ENCODE data around the gene FBXW7.

The FBXW7 gene

GRCh38 chr4:152468408-152468807 is 67.5 kb downstream of the FBXW7 start:
- no CpG with 5 or more reads among the region's 1 CpG for WGBS (ENCODE audit: extremely low coverage, insufficient coverage, insufficient read length)

GRCh38 chr4:152467101-152467500 is 68.8 kb downstream of the FBXW7 start:
- Histone ChIP-seq H2AK5ac (ENCODE audit: low read length) (no peak overlapping the region), H3K79me1 (ENCODE audit: low read length) (no peaks in the 10 kb centered on the region), H3K9ac (ENCODE audit: low read length) (no peak overlapping the region), H2BK5ac (ENCODE audit: low read depth, low read length, poor library complexity) (no peak overlapping the region), H2BK120ac (ENCODE audit: insufficient read depth, low read length, poor library complexity) (no peak overlapping the region), H3K79me2 (ENCODE audit: control insufficient read depth, insufficient read depth, low read length, poor library complexity) (no peaks in the 10 kb centered on the region), H2AFZ (ENCODE audit: insufficient read depth, low read length, poor library complexity) (no peak overlapping the region), H3K4me1 (ENCODE audit: control insufficient read depth in 1 of 2, insufficient read depth in 2 of 2, low read length in 2 of 2) (no peaks in the 10 kb centered on the region), H3K4ac (ENCODE audit: low read depth, low read length) (no peak overlapping the region), H4K91ac (ENCODE audit: low read depth, low read length) (no peak overlapping the region), H4K8ac (ENCODE audit: low read depth, low read length) (no peak overlapping the region), H2BK12ac (ENCODE audit: low read length) (no peak overlapping the region), H3K14ac (ENCODE audit: low read length) (no peak overlapping the region), H4K12ac (ENCODE audit: low read depth, low read length) (no peak overlapping the region), H3K23ac (ENCODE audit: low read length) (no peak overlapping the region), H3K27ac (ENCODE audit: low read depth, low read length) (no peak overlapping the region), H3K36me3 (ENCODE audit: control insufficient read depth in 1 of 2, insufficient read depth in 2 of 2, low read length in 2 of 2) (no peaks in the 10 kb centered on the region), H3K4me3 (ENCODE audit: low read depth, low read length) (no peak overlapping the region), H3K9me3 (ENCODE audit: insufficient read depth, low read depth, low read length) (no peaks in the 10 kb centered on the region), H3K27me3 (ENCODE audit: insufficient read depth, low read length) (no peaks in the 10 kb centered on the region), H3K4me2 (ENCODE audit: low read length) (no peak overlapping the region), H3K18ac (ENCODE audit: low read length) (no peak overlapping the region)
- no peak for DNase-seq
- no CpG with 5 or more reads among the region's 4 CpGs for WGBS (ENCODE audit: extremely low coverage, insufficient coverage, insufficient read length)

More at GRCh38 chr4:152468408-152468807, 67.5 kb downstream of the FBXW7 start:
- Histone ChIP-seq H4K91ac (ENCODE audit: low read depth, low read length) (no peak overlapping the region), H2AK5ac (ENCODE audit: low read length) (no peak overlapping the region), H2BK5ac (ENCODE audit: low read depth, low read length, poor library complexity) (no peak overlapping the region), H2AFZ (ENCODE audit: insufficient read depth, low read length, poor library complexity) (no peak overlapping the region), H3K27ac (ENCODE audit: low read depth, low read length) (no peak overlapping the region), H3K18ac (ENCODE audit: low read length) (no peak overlapping the region), H3K4me3 (ENCODE audit: low read depth, low read length) (no peak overlapping the region), H3K9ac (ENCODE audit: low read length) (no peak overlapping the region), H3K27me3 (ENCODE audit: insufficient read depth, low read length) (no peaks in the 10 kb centered on the region), H3K79me2 (ENCODE audit: control insufficient read depth, insufficient read depth, low read length, poor library complexity) (no peaks in the 10 kb centered on the region), H4K8ac (ENCODE audit: low read depth, low read length) (no peak overlapping the region), H4K12ac (ENCODE audit: low read depth, low read length) (no peak overlapping the region), H3K23ac (ENCODE audit: low read length) (no peak overlapping the region), H3K14ac (ENCODE audit: low read length) (no peak overlapping the region), H3K79me1 (ENCODE audit: low read length) (no peaks in the 10 kb centered on the region), H3K4me1 (ENCODE audit: control insufficient read depth in 1 of 2, insufficient read depth in 2 of 2, low read length in 2 of 2) (no peaks in the 10 kb centered on the region), H3K9me3 (ENCODE audit: insufficient read depth, low read depth, low read length) (no peaks in the 10 kb centered on the region), H2BK120ac (ENCODE audit: insufficient read depth, low read length, poor library complexity) (no peak overlapping the region), H3K4ac (ENCODE audit: low read depth, low read length) (no peak overlapping the region), H3K4me2 (ENCODE audit: low read length) (no peak overlapping the region), H2BK12ac (ENCODE audit: low read length) (no peak overlapping the region), H3K36me3 (ENCODE audit: control insufficient read depth in 1 of 2, insufficient read depth in 2 of 2, low read length in 2 of 2) (no peaks in the 10 kb centered on the region)
- no peak for DNase-seq

- no peak overlapping the region for H3K14ac ChIP-seq (ENCODE audit: low read length)
- H3K79me1 ChIP-seq (ENCODE audit: low read length): no peaks in the 10 kb centered on the region
- H3K23ac ChIP-seq (ENCODE audit: low read length): no peak overlapping the region
- H3K36me3 ChIP-seq (ENCODE audit: control insufficient read depth in 1 of 2, insufficient read depth in 2 of 2, low read length in 2 of 2): no peaks in the 10 kb centered on the region
- H3K18ac ChIP-seq (ENCODE audit: low read length): no peak overlapping the region
- H2AK5ac ChIP-seq (ENCODE audit: low read length): no peak overlapping the region
- H4K91ac ChIP-seq (ENCODE audit: low read depth, low read length): no peak overlapping the region
- H4K8ac ChIP-seq (ENCODE audit: low read depth, low read length): no peak overlapping the region
- H3K4ac ChIP-seq (ENCODE audit: low read depth, low read length): no peak overlapping the region
- no peak overlapping the region for H3K4me3 ChIP-seq (ENCODE audit: low read depth, low read length)
- H4K12ac ChIP-seq (ENCODE audit: low read depth, low read length): no peak overlapping the region
- no peaks in the 10 kb centered on the region for H3K4me1 ChIP-seq (ENCODE audit: control insufficient read depth in 1 of 2, insufficient read depth in 2 of 2, low read length in 2 of 2)
- H3K27me3 ChIP-seq (ENCODE audit: insufficient read depth, low read length): no peaks in the 10 kb centered on the region
- no peak overlapping the region for H2BK5ac ChIP-seq (ENCODE audit: low read depth, low read length, poor library complexity)
- no peaks in the 10 kb centered on the region for H3K79me2 ChIP-seq (ENCODE audit: control insufficient read depth, insufficient read depth, low read length, poor library complexity)
- H2BK120ac ChIP-seq (ENCODE audit: insufficient read depth, low read length, poor library complexity): no peak overlapping the region
- no peak overlapping the region for H3K9ac ChIP-seq (ENCODE audit: low read length)
- no peak overlapping the region for H3K27ac ChIP-seq (ENCODE audit: low read depth, low read length)
- no peak overlapping the region for H2AFZ ChIP-seq (ENCODE audit: insufficient read depth, low read length, poor library complexity)
- no CpG with 5 or more reads among the region's 5 CpGs for WGBS (ENCODE audit: extremely low coverage, insufficient coverage, insufficient read length)
- no peaks in the 10 kb centered on the region for H3K9me3 ChIP-seq (ENCODE audit: insufficient read depth, low read depth, low read length)
- no peak overlapping the region for H2BK12ac ChIP-seq (ENCODE audit: low read length)
- DNase-seq: peak in 1 of 2 donors; percentile 37
- H3K4me2 ChIP-seq (ENCODE audit: low read length): no peak overlapping the region
Measured at GRCh38 chr4:152464030-152464823, 71.7 kb downstream of the FBXW7 start.

GRCh38 chr4:152463562-152463961 is 72.3 kb downstream of the FBXW7 start:
- no peaks in the 10 kb centered on the region for H3K9me3 ChIP-seq (ENCODE audit: insufficient read depth, low read depth, low read length)
- no peak overlapping the region for H2BK12ac ChIP-seq (ENCODE audit: low read length)
- no peak overlapping the region for H2AK5ac ChIP-seq (ENCODE audit: low read length)
- no peak overlapping the region for H3K9ac ChIP-seq (ENCODE audit: low read length)
- no peaks in the 10 kb centered on the region for H3K36me3 ChIP-seq (ENCODE audit: control insufficient read depth in 1 of 2, insufficient read depth in 2 of 2, low read length in 2 of 2)
- H3K4ac ChIP-seq (ENCODE audit: low read depth, low read length): no peak overlapping the region
- no peak overlapping the region for H3K4me3 ChIP-seq (ENCODE audit: low read depth, low read length)
- no peaks in the 10 kb centered on the region for H3K27me3 ChIP-seq (ENCODE audit: insufficient read depth, low read length)
- no peak overlapping the region for H4K91ac ChIP-seq (ENCODE audit: low read depth, low read length)
- H3K23ac ChIP-seq (ENCODE audit: low read length): no peak overlapping the region
- H2AFZ ChIP-seq (ENCODE audit: insufficient read depth, low read length, poor library complexity): no peak overlapping the region
- no peaks in the 10 kb centered on the region for H3K79me1 ChIP-seq (ENCODE audit: low read length)
- H4K12ac ChIP-seq (ENCODE audit: low read depth, low read length): no peak overlapping the region
- H3K4me1 ChIP-seq (ENCODE audit: control insufficient read depth in 1 of 2, insufficient read depth in 2 of 2, low read length in 2 of 2): no peaks in the 10 kb centered on the region
- DNase-seq: no peak
- no peak overlapping the region for H4K8ac ChIP-seq (ENCODE audit: low read depth, low read length)
- H3K14ac ChIP-seq (ENCODE audit: low read length): no peak overlapping the region
- no peaks in the 10 kb centered on the region for H3K79me2 ChIP-seq (ENCODE audit: control insufficient read depth, insufficient read depth, low read length, poor library complexity)
- no peak overlapping the region for H3K27ac ChIP-seq (ENCODE audit: low read depth, low read length)
- no peak overlapping the region for H3K18ac ChIP-seq (ENCODE audit: low read length)
- no CpG with 5 or more reads among the region's 2 CpGs for WGBS (ENCODE audit: extremely low coverage, insufficient coverage, insufficient read length)
- H2BK5ac ChIP-seq (ENCODE audit: low read depth, low read length, poor library complexity): no peak overlapping the region
- H3K4me2 ChIP-seq (ENCODE audit: low read length): no peak overlapping the region
- no peak overlapping the region for H2BK120ac ChIP-seq (ENCODE audit: insufficient read depth, low read length, poor library complexity)
